Iris pigment epithelial cell (primary cell): ENCODE measurements around the gene DHTKD1.

ENCODE experiments used
- DNase-seq: peaks from one replicate; pipeline ENCODE4 v3.0.0-alpha.2; 2011; ENCODE audit warnings: low read depth

Gene DHTKD1

GRCh38 chr10:12068449-12069269 is at the start of gene DHTKD1:
DHTKD1 (plus strand) TSS chr10:12068954; CDS start chr10:12069034, 80 bp downstream.
- DNase-seq = peak; percentile 98

GRCh38 chr10:12019283-12019971 is 49.3 kb upstream of the DHTKD1 start:
- DNase-seq = peak; percentile 14

GRCh38 chr10:12020574-12020973 is 48.2 kb upstream of the DHTKD1 start:
- no peak for DNase-seq

GRCh38 chr10:12022580-12023257 is 46.0 kb upstream of the DHTKD1 start:
- no peak for DNase-seq

GRCh38 chr10:12025591-12025990 is 43.2 kb upstream of the DHTKD1 start:
- no peak for DNase-seq

- no peak for DNase-seq
Measured at GRCh38 chr10:12027539-12027938, 41.2 kb upstream of the DHTKD1 start.

- DNase-seq = no peak
Measured at GRCh38 chr10:12031404-12031803, 37.4 kb upstream of the DHTKD1 start.

- DNase-seq = no peak
Measured at GRCh38 chr10:12036073-12036655, 32.6 kb upstream of the DHTKD1 start.

- peak; percentile 43 for DNase-seq
Measured at GRCh38 chr10:12041766-12042408, 26.9 kb upstream of the DHTKD1 start.

- DNase-seq = peak; percentile 24
Measured at GRCh38 chr10:12042409-12042796, 26.4 kb upstream of the DHTKD1 start.

- DNase-seq = peak; percentile 99
Measured at GRCh38 chr10:12042797-12043651, 25.7 kb upstream of the DHTKD1 start, which contains the start of gene UPF2. UPF2 (minus strand) TSS chr10:12042809; CDS start chr10:12035423, 7,386 bp downstream.

GRCh38 chr10:12045596-12045995 is 23.2 kb upstream of the DHTKD1 start:
- DNase-seq = no peak

GRCh38 chr10:12048547-12048946 is 20.2 kb upstream of the DHTKD1 start:
- no peak for DNase-seq

- no peak for DNase-seq
Measured at GRCh38 chr10:12050528-12050927, 18.2 kb upstream of the DHTKD1 start.

- DNase-seq = no peak
Measured at GRCh38 chr10:12051241-12051640, 17.5 kb upstream of the DHTKD1 start.

GRCh38 chr10:12055732-12056131 is 13.0 kb upstream of the DHTKD1 start:
- DNase-seq = no peak

- DNase-seq = no peak
Measured at GRCh38 chr10:12056748-12057147, 12.0 kb upstream of the DHTKD1 start.

- DNase-seq = no peak
Measured at GRCh38 chr10:12061124-12061523, 7.6 kb upstream of the DHTKD1 start.

GRCh38 chr10:12062754-12063482 is 5.8 kb upstream of the DHTKD1 start:
- DNase-seq = no peak

- DNase-seq = no peak
Measured at GRCh38 chr10:12063483-12063818, 5.3 kb upstream of the DHTKD1 start.
